ENCODE results near the gene SLC3A2. TPM values are rescaled to one million over a fixed set of nuclear protein-coding genes. Genes with fewer than 3 reads are reported as not detected.

SLC3A2 gene
- total and polyA plus RNA-seq, 2 of the 13 experiments (the other 11 are each of a cell fraction or from before 2014, with no cell fraction given), result 213 to 226 TPM

Small RNA genes lying within 50 kb of the gene (small RNA-seq; reads per million reads assigned to genes)
- gene RF00099 (ENCODE audit: insufficient read depth in 2 of 3, insufficient read length in 3 of 3, low read depth in 2 of 3, low replicate concordance in 1 of 3) (0 reads per million in 3 experiments), gene RN7SL259P (ENCODE audit: insufficient read depth in 2 of 3, insufficient read length in 3 of 3, low read depth in 2 of 3, low replicate concordance in 1 of 3) (0 reads per million in 3 experiments), gene SNORD22 (ENCODE audit: insufficient read depth in 2 of 3, insufficient read length in 3 of 3, low read depth in 2 of 3, low replicate concordance in 1 of 3) (0 reads per million in 3 experiments), gene SNORD26 (ENCODE audit: insufficient read depth in 2 of 3, insufficient read length in 3 of 3, low read depth in 2 of 3, low replicate concordance in 1 of 3) (0 reads per million in 3 experiments), gene SNORD27 (ENCODE audit: insufficient read depth in 2 of 3, insufficient read length in 3 of 3, low read depth in 2 of 3, low replicate concordance in 1 of 3) (0 reads per million in 3 experiments), gene SNORD28 (ENCODE audit: insufficient read depth in 2 of 3, insufficient read length in 3 of 3, low read depth in 2 of 3, low replicate concordance in 1 of 3) (0 reads per million in 3 experiments), gene SNORD30 (ENCODE audit: insufficient read depth in 2 of 3, insufficient read length in 3 of 3, low read depth in 2 of 3, low replicate concordance in 1 of 3) (17,688 to 319,796 (median 159,752) reads per million in 3 experiments)

Other genes with a start within 250 kb of the SLC3A2 start
- 50.8 and 99.5 TPM in 2 replicates for gene GANAB, start 234.3 kb upstream of the SLC3A2 start, total RNA-seq (2016; rRNA removed; fragmentation: Illumina TruSeq; extraction: Trizol)
- 234 and 251 TPM in 2 replicates for gene GANAB, start 234.3 kb upstream of the SLC3A2 start, polyA plus RNA-seq (2011; rRNA removed)
- 11.3 and 13.2 TPM in 2 replicates for gene INTS5, start 227.6 kb upstream of the SLC3A2 start, total RNA-seq (2016; rRNA removed; fragmentation: Illumina TruSeq; extraction: Trizol)
- 5.7 and 7.8 TPM in 2 replicates for gene INTS5, start 227.6 kb upstream of the SLC3A2 start, polyA plus RNA-seq (2011; rRNA removed)
- gene C11orf98, start 215.7 kb upstream of the SLC3A2 start, total RNA-seq (2016; rRNA removed; fragmentation: Illumina TruSeq; extraction: Trizol), result 91.8 and 109 TPM in 2 replicates
- gene C11orf98, start 215.7 kb upstream of the SLC3A2 start, polyA plus RNA-seq (2011; rRNA removed), result 30.4 and 40.9 TPM in 2 replicates
- gene CSKMT, start 215.6 kb upstream of the SLC3A2 start, total RNA-seq (2016; rRNA removed; fragmentation: Illumina TruSeq; extraction: Trizol), result 9.9 and 31.8 TPM in 2 replicates
- gene CSKMT, start 215.6 kb upstream of the SLC3A2 start, polyA plus RNA-seq (2011; rRNA removed), result 7.6 and 9.8 TPM in 2 replicates
- 12.1 and 16.0 TPM in 2 replicates for gene UQCC3, start 209.2 kb upstream of the SLC3A2 start, total RNA-seq (2016; rRNA removed; fragmentation: Illumina TruSeq; extraction: Trizol)
- gene UQCC3, start 209.2 kb upstream of the SLC3A2 start, polyA plus RNA-seq (2011; rRNA removed), result 7.7 and 8.4 TPM in 2 replicates
- gene LBHD1, start 208.6 kb upstream of the SLC3A2 start, total RNA-seq (2016; rRNA removed; fragmentation: Illumina TruSeq; extraction: Trizol), result 1.4 and 3.7 TPM in 2 replicates
- gene LBHD1, start 208.6 kb upstream of the SLC3A2 start, polyA plus RNA-seq (2011; rRNA removed), result 3.2 and 3.6 TPM in 2 replicates
- gene UBXN1, start 201.8 kb upstream of the SLC3A2 start, total RNA-seq (2016; rRNA removed; fragmentation: Illumina TruSeq; extraction: Trizol), result 52.4 and 58.9 TPM in 2 replicates
- 47.1 and 47.5 TPM in 2 replicates for gene UBXN1, start 201.8 kb upstream of the SLC3A2 start, polyA plus RNA-seq (2011; rRNA removed)
- 0.11 TPM in 1 of 2 replicates, not detected in the other for gene LRRN4CL, start 191.4 kb upstream of the SLC3A2 start, total RNA-seq (2016; rRNA removed; fragmentation: Illumina TruSeq; extraction: Trizol)
- gene LRRN4CL, start 191.4 kb upstream of the SLC3A2 start, polyA plus RNA-seq (2011; rRNA removed), result 0.04 TPM in 1 of 2 replicates, not detected in the other
- 10.2 and 21.1 TPM in 2 replicates for gene BSCL2, start 173.5 kb upstream of the SLC3A2 start, total RNA-seq (2016; rRNA removed; fragmentation: Illumina TruSeq; extraction: Trizol)
- gene BSCL2, start 173.5 kb upstream of the SLC3A2 start, polyA plus RNA-seq (2011; rRNA removed), result 19.5 and 22.6 TPM in 2 replicates
- not detected in 2 replicates for gene GNG3, start 173.2 kb upstream of the SLC3A2 start, total RNA-seq (2016; rRNA removed; fragmentation: Illumina TruSeq; extraction: Trizol)
- gene GNG3, start 173.2 kb upstream of the SLC3A2 start, polyA plus RNA-seq (2011; rRNA removed), result not detected in 2 replicates
- gene HNRNPUL2, start 153.4 kb upstream of the SLC3A2 start, total RNA-seq (2016; rRNA removed; fragmentation: Illumina TruSeq; extraction: Trizol), result 8.4 and 9.6 TPM in 2 replicates
- 9.6 TPM in 2 replicates for gene HNRNPUL2, start 153.4 kb upstream of the SLC3A2 start, polyA plus RNA-seq (2011; rRNA removed)
- 36.4 and 42.5 TPM in 2 replicates for gene TTC9C, start 152.4 kb upstream of the SLC3A2 start, total RNA-seq (2016; rRNA removed; fragmentation: Illumina TruSeq; extraction: Trizol)
- gene TTC9C, start 152.4 kb upstream of the SLC3A2 start, polyA plus RNA-seq (2011; rRNA removed), result 28.0 and 29.1 TPM in 2 replicates
- gene ZBTB3, start 126.7 kb upstream of the SLC3A2 start, total RNA-seq (2016; rRNA removed; fragmentation: Illumina TruSeq; extraction: Trizol), result 4.0 and 5.2 TPM in 2 replicates
- 3.1 and 3.4 TPM in 2 replicates for gene ZBTB3, start 126.7 kb upstream of the SLC3A2 start, polyA plus RNA-seq (2011; rRNA removed)
- gene POLR2G, start 119.3 kb upstream of the SLC3A2 start, total RNA-seq (2016; rRNA removed; fragmentation: Illumina TruSeq; extraction: Trizol), result 97.6 and 116 TPM in 2 replicates
- gene POLR2G, start 119.3 kb upstream of the SLC3A2 start, polyA plus RNA-seq (2011; rRNA removed), result 85.9 and 97.1 TPM in 2 replicates
- gene TAF6L, start 109.5 kb upstream of the SLC3A2 start, total RNA-seq (2016; rRNA removed; fragmentation: Illumina TruSeq; extraction: Trizol), result 13.4 and 19.4 TPM in 2 replicates
- 12.6 and 15.3 TPM in 2 replicates for gene TAF6L, start 109.5 kb upstream of the SLC3A2 start, polyA plus RNA-seq (2011; rRNA removed)
- 11.4 and 24.8 TPM in 2 replicates for gene TMEM179B, start 93.5 kb upstream of the SLC3A2 start, total RNA-seq (2016; rRNA removed; fragmentation: Illumina TruSeq; extraction: Trizol)
- 25.7 and 31.5 TPM in 2 replicates for gene TMEM179B, start 93.5 kb upstream of the SLC3A2 start, polyA plus RNA-seq (2011; rRNA removed)
- 18.0 and 24.9 TPM in 2 replicates for gene TMEM223, start 88.9 kb upstream of the SLC3A2 start, total RNA-seq (2016; rRNA removed; fragmentation: Illumina TruSeq; extraction: Trizol)
- 19.5 TPM in 2 replicates for gene TMEM223, start 88.9 kb upstream of the SLC3A2 start, polyA plus RNA-seq (2011; rRNA removed)
- 26.2 and 30.9 TPM in 2 replicates for gene NXF1, start 75.5 kb upstream of the SLC3A2 start, total RNA-seq (2016; rRNA removed; fragmentation: Illumina TruSeq; extraction: Trizol)
- 30.4 and 39.7 TPM in 2 replicates for gene NXF1, start 75.5 kb upstream of the SLC3A2 start, polyA plus RNA-seq (2011; rRNA removed)
- gene STX5, start 48.8 kb upstream of the SLC3A2 start, total RNA-seq (2016; rRNA removed; fragmentation: Illumina TruSeq; extraction: Trizol), result 26.9 and 29.2 TPM in 2 replicates
- gene STX5, start 48.8 kb upstream of the SLC3A2 start, polyA plus RNA-seq (2011; rRNA removed), result 30.0 and 36.6 TPM in 2 replicates
- not detected in 2 replicates for gene TEX54, start 48.1 kb upstream of the SLC3A2 start, total RNA-seq (2016; rRNA removed; fragmentation: Illumina TruSeq; extraction: Trizol)
- gene TEX54, start 48.1 kb upstream of the SLC3A2 start, polyA plus RNA-seq (2011; rRNA removed), result not detected in 2 replicates
- gene WDR74, start 41.3 kb upstream of the SLC3A2 start, total RNA-seq (2016; rRNA removed; fragmentation: Illumina TruSeq; extraction: Trizol), result 68.4 and 83.3 TPM in 2 replicates
- gene WDR74, start 41.3 kb upstream of the SLC3A2 start, polyA plus RNA-seq (2011; rRNA removed), result 77.0 and 84.6 TPM in 2 replicates
- not detected in 2 replicates for gene CHRM1, start 40.5 kb downstream of the SLC3A2 start, total RNA-seq (2016; rRNA removed; fragmentation: Illumina TruSeq; extraction: Trizol)
- gene CHRM1, start 40.5 kb downstream of the SLC3A2 start, polyA plus RNA-seq (2011; rRNA removed), result not detected in 2 replicates
- not detected in 2 replicates for gene SLC22A6, start 104.1 kb downstream of the SLC3A2 start, total RNA-seq (2016; rRNA removed; fragmentation: Illumina TruSeq; extraction: Trizol)
- gene SLC22A6, start 104.1 kb downstream of the SLC3A2 start, polyA plus RNA-seq (2011; rRNA removed), result not detected in 2 replicates
- gene SLC22A8, start 134.9 kb downstream of the SLC3A2 start, total RNA-seq (2016; rRNA removed; fragmentation: Illumina TruSeq; extraction: Trizol), result 0.04 TPM in 1 of 2 replicates, not detected in the other
- 0.05 and 0.33 TPM in 2 replicates for gene SLC22A8, start 134.9 kb downstream of the SLC3A2 start, polyA plus RNA-seq (2011; rRNA removed)